HEK293T (cell line): ENCODE measurements around the gene AMZ2.

ENCODE experiments used
- ARNT ChIP-seq: fragments of 450-650 bp; IDR thresholded peaks from 2 replicates; pipeline ENCODE4 v1.6.1; 2017; ENCODE audit warnings: mild to moderate bottlenecking
- BHLHE40 ChIP-seq: fragments of 450-650 bp; IDR thresholded peaks from 2 replicates; pipeline ENCODE4 v1.6.1; 2016; ENCODE audit warnings: mild to moderate bottlenecking, moderate library complexity, borderline replicate concordance
- ELF4 ChIP-seq: fragments of 450-650 bp; IDR thresholded peaks from 2 replicates; pipeline ENCODE4 v1.6.1; 2017; ENCODE audit warnings: antibody characterized with exemption
- FOXA1 ChIP-seq: fragments of 450-650 bp; IDR thresholded peaks from 2 replicates; pipeline ENCODE4 v1.6.1; 2016; ENCODE audit warnings: mild to moderate bottlenecking
- FOXK2 ChIP-seq: fragments of 450-650 bp; IDR thresholded peaks from 2 replicates; pipeline ENCODE4 v1.6.1; 2016; ENCODE audit warnings: mild to moderate bottlenecking
- FOXM1 ChIP-seq: fragments of 450-650 bp; IDR thresholded peaks from 2 replicates; pipeline ENCODE4 v1.6.1; 2017; ENCODE audit warnings: mild to moderate bottlenecking, borderline replicate concordance
- L3MBTL2 ChIP-seq: fragments of 450-650 bp; conservative IDR thresholded peaks from 2 replicates; pipeline ENCODE4 v1.6.1; 2016; ENCODE audit warnings: mild to moderate bottlenecking
- LEF1 ChIP-seq: fragments of 450-650 bp; IDR thresholded peaks from 2 replicates; pipeline ENCODE4 v1.6.1; 2017; ENCODE audit warnings: mild to moderate bottlenecking, borderline replicate concordance
- NFRKB ChIP-seq: fragments of 450-650 bp; IDR thresholded peaks from 2 replicates; pipeline ENCODE4 v1.6.1; 2016; ENCODE audit warnings: mild to moderate bottlenecking, moderate library complexity
- PKNOX1 ChIP-seq: fragments of 450-650 bp; IDR thresholded peaks from 2 replicates; pipeline ENCODE4 v1.6.1; 2016
- SP1 ChIP-seq: fragments of 450-650 bp; IDR thresholded peaks from 2 replicates; pipeline ENCODE4 v1.6.1; 2017
- SUZ12 ChIP-seq: fragments of 450-650 bp; IDR thresholded peaks from 2 replicates; pipeline ENCODE4 v1.6.1; 2016; ENCODE audit warnings: mild to moderate bottlenecking
- TARDBP ChIP-seq: fragments of 450-650 bp; IDR thresholded peaks from 2 replicates; pipeline ENCODE4 v1.6.1; 2016
- ZNF384 ChIP-seq: fragments of 450-650 bp; IDR thresholded peaks from 2 replicates; pipeline ENCODE4 v1.6.1; 2016

GRCh38 chr17:68301438-68301959 lies 53.7 kb downstream of the AMZ2 start:
- TF ChIP-seq LEF1 (no peak), NFRKB (no peak), FOXK2 (no peak), ARNT (no peak), SP1 (no peak), PKNOX1 (no peak), BHLHE40 (no peak), SUZ12 (no peak), FOXM1 (no peak), FOXA1 (no peak), ELF4 (no peak), ZNF384 (no peak), L3MBTL2 (no peak), TARDBP (no peak)
